HG02678 (cell line): ENCODE measurements around the gene OTOS.

Source experiments
- ATAC-seq: cut with Tn5 transposase; IDR thresholded peaks from one replicate; pipeline ENCODE4 v1.9.1; 2021; ENCODE audit warnings: mild to moderate bottlenecking, moderate library complexity; ENCODE audit not compliant: unreplicated experiment

Gene OTOS

DNA sequence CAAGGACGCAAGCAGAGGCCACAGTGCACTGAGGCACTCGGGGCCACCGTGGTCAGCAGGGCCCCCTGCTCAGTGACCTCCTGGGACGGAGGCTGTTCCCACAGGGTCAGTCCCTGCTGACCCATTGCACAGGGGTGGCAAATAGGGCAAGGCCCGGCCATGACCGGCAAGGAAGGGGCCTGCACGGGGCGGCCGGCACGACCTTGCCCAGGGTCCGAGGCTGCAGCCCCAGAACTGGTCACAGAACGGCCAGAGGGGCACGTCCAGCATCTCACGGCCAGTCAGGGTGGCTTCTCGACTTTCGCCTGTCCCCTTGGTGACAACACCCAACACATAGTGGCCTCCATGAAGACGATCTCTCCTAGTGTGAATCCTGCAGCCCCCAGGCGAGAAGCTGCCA is 27.6 kb upstream of the OTOS start:
- ATAC-seq, result no peak

DNA sequence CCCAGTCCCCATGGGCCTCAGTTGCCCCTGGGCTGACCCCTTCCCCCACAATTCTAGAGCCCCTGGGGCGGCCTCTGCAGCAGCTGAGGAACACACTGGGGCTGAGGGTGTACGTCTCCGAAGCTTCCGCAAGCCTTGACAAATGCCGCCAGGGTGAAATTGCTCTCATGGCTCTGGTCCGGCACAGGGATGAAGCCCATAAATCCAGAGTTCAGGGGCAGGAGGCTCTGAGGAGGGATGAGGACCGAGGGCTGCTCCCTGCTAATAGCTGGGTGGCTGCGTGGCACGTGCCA is 27.1 kb upstream of the OTOS start:
- no peak for ATAC-seq

DNA sequence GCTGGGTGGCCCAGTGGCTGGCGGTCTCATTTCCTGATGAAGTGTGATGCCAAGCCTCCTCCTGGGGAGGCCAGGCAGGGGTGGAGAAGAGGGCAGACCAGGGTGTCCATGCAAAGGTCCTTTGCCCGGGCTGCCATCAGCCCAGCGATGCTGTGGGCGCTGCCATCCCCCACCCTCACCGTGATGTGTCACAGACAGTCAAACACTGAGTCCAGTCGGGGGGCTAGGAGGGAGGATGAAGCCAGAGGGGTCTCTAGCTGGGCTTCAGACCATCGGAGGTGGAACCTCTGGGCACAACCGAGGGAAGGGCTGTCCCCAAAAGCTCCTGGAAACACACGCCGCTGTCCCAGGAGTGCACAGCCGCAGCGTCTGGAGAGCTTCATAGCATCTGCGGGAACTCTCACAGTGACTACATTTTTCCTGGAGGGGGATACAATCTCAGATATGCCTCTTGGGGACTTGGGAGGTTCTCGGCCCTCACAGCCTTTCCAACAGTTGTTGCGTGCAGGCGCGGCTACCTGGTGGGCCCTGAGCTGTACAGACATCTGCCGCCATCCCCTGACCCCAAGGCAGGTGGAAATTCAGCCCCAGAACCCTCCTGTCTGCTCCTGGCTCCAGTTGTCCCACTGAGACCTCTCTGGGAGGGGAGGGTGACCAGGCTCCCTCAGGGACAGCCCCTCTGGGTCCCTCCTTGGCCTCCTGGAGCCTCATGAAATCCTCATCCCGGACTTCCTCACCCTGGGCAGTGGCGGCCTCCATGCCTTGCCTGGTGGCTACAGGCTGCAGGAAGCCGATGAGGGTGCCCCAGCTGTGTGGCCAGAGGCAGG is 26.5 kb upstream of the OTOS start:
- no peak for ATAC-seq

DNA sequence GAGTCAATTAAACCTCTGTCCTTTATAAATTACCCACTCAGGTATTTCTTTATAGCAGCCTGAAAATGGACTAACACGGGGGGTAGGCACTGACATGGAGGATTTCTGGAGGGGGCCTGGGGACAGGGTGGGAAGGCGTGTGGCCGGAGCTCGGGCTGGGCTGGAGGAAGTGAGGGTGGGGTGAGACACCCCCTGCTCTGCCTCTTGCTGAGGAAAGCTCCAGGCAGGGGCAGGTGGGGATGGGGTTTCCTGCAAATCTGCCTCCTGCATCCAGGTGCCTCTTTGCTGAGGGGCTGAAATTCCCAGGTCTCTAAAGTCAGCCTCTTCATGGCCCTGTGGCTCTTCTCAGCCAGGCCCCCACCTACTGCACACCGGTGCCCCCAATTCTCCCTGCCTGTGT is 25.7 kb upstream of the OTOS start:
- no peak for ATAC-seq

DNA sequence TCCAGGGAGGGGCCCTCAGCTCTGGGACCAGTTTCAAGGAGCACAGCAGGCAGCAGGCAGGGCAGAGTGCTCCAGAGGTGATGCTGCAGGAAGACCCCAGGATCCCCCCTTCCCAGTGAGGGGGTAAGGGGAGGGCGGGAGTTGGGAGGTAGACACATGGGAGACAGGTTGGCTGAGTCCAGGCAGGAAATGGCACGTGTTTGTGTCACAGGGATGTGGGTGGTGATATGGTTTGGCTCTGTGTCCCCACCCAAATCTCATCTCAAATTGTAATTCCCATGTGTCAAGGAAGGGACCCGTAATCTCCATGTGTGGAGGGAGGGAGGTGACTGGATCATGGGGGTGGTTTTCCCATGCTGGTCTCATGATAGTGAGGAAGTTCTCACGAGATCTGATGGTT is 25.2 kb upstream of the OTOS start:
- ATAC-seq, result no peak

DNA sequence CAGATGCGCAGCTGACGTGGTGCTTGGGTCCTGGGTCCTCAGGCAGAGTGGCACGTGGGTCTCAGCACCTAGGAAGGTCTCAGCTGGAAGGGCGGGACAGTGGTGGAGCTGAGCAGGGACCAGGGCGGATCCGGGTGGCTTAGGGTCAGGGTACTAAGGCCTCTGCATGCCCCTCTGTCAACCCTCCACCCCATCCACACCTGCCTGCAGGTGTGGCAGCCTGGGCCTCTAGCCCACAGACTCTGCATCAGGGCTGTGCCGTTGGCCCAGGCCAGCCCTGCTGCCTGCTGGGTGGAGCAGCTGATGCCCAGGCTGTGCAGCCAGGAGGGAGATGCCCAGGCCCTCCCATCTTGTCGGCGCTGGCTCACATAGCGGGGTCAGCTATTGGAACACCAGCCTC is 24.6 kb upstream of the OTOS start:
- ATAC-seq, result no peak

DNA sequence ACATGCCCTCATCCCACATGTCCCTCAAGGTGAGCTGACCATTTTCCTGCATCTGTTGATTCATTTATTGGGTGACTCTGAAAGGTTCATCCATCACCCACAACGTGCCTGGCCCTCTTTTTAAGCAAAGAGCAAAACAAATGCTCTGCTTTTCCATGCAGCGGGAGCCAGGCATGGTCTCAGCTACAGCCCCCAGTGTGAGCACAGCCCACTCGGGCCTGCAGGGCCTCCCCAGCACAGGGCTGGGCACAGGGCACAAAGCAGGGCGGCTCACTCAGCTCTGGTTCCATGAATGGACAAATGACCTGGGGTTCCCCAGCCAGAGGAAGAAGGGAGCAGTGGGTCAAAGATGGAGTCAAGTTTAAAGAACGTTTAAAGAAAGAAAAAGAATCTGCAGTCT is 24.1 kb upstream of the OTOS start:
- ATAC-seq, result no peak

DNA sequence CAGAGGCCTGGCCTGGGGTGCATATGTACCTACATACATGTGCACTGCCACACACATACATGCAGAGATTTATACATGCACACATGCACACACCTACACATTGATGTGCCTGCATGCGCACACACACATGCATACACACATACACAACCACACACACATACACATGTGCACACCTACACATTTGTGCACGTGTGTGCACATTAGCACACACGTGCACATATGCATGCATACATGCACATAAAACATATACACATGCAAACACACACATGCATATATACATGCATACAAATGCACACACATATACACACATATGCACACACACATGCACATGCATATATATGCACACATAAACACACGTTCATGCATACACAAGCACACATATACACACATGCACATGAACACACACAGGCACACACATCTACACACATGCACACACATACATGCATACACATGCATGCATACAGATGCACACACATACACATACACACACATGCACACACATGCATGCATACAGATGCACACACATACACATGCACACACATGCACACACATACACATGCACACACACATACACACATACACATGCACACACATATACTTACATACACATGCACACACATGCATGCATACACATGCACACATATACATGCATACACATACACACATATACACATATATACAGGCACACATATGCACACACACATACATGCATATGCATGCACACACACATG is 23.6 kb upstream of the OTOS start:
- ATAC-seq, result no peak

DNA sequence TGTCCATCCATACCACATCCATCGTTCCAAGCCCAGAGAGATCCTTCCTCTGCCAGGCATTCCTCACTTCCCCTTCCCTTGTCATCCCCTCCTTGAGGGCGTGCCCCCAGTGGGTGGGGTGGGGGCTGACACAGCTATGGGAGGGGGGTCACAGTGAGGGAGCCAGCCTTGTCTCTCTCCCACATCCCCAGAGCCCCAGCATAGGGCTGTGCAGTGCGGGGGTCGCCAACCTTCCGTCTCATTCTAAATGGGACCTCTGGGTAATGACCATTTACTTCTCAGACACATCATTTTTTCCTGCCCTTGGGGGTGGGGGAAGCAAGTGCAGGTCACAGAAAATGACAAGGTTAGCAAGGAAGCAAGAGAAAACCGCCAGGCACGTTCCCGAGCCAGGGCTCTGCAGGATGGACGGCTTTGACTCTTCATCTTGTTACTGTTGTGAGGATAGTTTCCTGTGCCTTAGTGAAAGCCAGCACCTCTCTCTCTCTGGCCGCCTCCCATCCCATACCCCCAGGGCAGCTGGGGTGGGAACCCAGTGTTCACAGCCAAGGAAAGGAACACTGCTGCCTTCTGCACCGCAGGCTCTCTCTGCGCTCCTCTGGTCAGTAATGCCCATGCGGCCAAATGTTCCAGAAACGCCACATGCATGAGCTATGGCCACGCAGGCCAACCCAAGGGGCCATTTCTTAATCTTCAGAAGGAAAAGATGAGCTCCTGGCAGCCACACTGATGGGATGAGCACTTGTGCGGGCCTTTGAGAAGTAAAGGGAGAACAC is 22.7 kb upstream of the OTOS start:
- ATAC-seq, result no peak

DNA sequence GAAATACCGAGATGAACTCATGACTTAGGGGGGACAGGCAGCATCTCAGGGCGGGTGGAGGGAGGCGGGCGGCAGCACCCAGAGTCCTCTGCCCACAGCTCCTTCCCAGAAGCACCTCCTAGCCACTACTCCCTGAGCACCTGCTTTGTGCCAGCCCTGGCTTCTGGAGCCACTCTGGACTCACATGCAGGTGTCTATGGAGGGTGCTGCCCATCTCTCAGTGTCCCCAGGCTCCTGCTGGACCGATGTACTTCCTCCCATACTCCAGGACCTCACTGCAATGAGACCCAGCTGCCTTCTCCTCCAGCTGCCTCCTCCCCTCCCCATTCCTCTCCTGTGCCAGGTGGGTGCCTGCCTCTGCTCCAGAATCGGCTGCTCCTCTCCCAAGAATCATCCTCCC is 22.1 kb upstream of the OTOS start:
- ATAC-seq, result no peak

DNA sequence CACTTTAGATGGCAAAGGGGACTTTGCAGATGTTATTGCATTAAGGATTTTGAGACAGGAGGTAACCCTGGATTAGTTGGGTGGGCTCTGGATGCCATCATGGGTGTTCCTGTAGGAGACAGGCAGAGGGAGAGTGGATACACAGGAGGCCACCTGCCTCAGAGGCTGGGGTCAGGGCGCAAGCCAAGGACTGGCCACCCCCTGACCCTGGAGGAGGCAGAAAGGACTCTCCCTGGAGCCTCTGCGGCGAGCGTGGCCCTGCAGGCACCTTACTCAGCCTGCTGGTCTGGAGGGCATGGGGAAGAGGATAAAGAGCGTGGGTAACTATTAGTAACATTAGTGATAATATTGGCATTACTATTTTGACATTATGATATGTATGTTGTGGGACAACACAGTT is 21.6 kb upstream of the OTOS start:
- no peak for ATAC-seq

DNA sequence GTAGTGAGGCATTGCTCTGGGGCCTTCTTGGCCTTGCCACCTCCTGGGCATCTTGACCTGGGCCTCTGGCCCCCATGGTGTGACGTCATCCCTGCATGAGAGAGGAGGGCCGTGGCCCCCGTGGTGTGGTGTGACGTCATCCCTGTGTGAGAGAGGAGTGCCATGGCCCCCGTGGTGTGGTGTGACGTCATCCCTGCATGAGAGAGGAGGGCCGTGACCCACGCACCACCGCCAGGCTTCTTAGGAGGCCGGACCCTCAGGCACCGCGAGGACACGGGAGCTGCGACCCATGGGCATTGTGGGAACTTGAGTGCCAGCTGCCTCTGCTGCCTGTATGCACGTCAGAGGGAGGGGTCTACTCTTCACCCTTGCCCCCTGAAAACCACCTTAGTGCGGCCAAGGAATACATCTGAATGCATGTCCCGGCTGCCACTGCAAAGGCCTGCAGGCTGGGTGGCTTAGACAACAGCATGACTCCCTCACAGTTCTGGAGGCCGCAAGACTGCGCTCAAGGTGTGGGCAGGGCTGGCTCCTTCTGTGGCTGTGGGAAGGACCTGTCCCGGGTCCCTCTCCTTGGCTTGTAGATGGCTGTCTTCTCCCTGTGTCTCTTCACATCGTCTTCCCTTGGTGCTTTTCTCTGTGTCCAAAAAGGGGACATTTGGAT is 20.8 kb upstream of the OTOS start:
- no peak for ATAC-seq

DNA sequence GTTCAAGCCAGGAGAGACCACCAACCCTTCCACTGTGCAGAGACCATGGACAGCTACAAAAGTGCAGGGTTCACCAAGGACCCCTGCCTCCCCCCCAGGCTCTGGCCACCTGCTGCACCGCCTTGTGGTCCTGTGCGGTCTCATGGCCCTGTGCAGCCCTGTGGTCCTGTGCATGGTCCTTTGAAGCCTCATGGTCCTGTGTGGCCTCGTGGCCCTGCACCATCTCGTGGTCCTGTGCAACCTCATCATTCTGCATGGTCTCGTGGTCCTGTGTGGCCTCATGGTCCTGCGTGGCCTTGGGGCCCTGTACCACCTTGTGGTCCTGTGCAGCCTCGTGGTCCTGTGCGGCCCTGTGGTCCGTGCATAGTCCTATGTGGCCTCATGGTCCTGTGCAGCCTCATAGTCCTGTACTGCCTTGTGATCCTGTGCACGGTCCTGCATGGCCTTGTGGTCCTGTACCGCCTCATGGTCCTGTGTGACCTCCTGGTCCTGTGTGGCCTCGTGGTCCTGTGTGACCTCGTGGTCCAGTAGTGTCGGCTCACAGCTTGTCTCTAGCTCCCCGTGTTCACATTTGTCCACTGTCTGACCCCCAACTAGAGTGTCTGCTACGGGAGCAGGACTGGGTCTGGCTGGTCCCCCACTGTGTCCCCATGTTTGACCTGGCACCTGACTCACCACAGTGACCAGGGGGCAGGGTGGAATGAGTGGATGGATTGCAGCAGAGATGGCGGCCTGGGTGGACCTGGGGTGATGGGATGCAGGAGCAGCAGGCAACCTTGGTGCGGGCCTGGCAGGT is 20.0 kb upstream of the OTOS start:
- ATAC-seq, result no peak

DNA sequence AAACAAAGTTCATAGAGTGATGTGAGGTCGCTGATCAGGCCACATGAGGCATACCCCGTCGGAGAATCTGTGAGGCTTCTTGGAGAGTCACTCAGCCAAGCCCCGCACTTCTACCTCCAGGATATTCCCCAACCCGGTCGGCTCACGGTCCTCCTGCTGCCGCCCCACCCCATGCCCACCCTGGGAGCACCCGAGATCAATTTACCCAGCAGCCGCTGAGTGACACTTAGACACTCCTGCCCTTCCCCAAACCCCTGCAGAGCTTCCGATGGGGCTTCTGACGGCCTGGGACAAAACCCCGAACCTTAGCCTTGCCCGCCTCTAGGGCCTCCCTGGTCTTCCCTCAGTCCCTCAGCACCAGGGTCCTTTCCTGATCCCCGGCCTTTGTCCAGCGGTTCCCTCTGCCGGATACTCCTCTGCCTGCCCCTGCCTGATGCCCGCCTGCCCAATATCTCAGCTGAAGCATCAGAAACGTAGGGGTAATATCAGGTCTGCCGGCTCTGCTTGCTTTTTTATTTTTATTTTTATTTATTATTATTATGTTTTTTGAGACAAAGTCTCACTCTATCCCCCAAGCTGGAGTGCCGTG is 18.9 kb upstream of the OTOS start:
- ATAC-seq, result no peak

DNA sequence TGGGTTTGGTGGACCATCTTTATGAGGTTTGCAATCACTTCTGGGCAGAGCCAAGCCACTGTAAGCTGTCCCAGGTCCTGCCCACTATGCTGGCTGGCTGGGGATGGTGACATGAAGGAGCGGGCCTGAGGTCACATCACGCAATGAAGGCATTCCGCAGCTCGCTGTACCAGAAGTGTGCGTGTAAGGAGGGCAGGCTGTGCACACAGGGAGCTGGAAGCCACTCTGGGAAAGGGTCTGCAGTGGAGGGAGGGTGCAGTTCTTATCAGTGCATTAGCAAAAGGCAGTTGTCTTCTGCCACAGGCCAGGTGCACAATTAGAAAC is 16.7 kb upstream of the OTOS start:
- no peak for ATAC-seq

DNA sequence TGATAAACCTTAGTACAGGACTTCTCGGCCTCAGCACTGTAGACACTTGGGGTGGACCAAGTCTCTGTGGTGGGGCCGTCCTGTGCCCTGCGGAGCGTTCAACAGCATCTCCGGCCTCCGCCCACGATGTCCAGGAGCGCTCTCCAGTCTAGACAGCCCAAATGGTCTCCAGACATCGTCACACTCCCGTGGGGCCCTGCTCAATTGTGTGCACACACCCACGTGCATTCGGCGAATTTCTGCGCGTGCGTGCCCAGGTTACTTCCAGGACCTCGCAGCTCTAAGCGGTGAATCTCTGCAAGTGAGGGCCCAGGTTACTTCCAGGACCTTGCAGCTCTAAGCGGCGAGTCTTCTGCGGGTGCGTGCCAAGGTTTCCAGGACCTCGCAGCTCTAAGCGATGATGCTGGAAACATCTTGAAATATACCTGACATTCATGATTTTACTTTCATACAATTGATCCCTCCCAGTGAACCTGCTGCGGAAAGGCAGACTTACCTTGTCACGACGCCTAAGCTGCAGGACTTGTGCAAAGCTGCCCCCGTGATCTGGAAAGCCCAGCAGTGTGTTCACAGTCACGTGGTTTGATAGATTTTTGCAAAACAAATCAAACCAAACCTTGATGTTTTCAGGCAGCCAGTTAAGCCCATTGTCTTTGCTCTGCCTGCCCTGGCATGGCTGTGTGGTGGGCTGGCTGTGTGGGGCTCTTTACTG is 16.1 kb upstream of the OTOS start:
- no peak for ATAC-seq

DNA sequence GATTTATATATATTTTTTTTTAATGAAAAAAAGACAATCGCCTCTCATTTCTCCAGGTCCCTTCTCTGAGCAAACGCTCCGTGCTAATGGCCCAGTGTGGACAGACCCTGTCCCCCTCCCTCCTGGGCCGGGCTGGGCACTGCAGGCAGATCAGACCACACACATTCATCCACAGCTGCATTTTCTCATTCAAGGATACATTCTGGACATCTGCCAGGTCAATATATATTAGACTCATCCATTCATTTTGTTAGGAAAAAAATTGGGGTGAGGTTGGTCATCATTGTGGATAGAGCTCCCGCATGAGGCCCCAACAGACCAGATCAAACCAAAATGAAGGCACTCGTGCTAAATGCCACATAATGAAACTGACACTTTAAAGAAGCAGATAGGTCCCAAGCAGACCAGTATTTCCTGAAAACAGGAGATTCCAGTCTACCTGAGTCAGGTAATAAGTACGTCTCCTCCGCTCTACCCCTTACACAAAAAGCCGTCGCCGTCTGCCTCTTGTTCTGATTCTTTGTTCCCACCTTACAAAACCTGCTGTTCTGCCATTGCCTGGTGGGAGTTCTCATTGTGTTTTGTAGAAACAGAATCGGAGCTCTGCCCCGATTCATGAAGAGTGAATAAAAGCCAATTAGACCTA is 15.4 kb upstream of the OTOS start:
- ATAC-seq, result no peak

DNA sequence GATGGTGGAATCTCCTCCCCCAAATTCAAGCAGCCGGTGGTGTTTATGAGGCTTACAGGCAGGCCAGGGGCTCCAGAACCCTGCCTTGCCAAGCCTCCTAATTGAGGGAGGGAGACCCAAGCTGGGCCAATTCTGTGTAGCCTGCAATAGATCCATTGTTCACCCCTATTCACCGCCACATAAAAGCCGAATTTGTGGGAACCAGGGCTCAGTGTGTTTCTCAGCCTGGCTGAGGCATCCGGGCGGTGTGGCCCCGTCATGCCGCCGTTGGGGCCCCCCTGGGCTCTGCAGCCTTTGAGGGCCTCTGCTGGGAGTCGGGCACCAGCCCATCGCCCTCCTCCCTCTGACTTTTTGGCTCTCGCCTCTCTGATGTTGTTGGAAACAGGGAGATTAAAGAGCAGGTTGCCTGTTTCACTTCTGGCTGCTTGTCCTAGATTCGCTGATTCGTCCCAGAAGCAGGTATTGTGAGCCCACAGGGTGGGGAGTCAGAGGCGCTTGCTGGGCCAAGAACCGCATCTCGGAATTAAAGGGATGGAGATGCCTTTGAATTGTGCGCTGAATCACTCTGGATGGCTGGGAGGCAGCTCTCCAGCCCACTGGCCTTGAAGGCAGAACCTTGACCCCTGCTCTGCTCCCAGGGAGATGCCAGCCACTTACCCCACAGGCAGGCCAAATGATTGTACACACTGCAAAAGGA is 14.7 kb upstream of the OTOS start:
- no peak for ATAC-seq

DNA sequence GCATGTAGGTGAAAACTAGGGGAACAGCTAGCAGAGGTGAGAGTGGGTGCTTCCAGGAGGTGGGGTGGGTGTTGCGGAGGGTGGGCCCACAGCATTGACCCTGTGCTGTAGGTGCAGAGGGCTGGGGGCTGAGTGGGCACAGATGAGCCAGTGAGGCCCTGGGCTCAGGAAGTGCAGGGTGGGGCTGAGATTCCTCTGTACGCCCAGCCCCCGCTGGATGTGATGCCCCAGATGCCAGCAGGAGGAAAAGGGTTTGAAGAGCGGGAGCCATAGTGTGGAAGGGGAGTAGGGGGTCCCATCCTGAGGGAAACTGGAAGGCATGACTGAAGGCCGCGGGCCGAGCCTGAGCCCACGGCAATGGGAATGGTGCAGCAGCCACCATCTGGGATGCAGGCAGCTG is 14.1 kb upstream of the OTOS start:
- no peak for ATAC-seq
